ENCODE data around the gene C5orf15. TPM values are rescaled to one million over a fixed set of nuclear protein-coding genes. Genes with fewer than 3 reads are reported as not detected.
A peak's percentile ranks its signal among the peaks of the same experiment; 100 is the strongest.

Gene C5orf15
- total and polyA plus RNA-seq, 9 of the 15 experiments (the other 6 are each of a cell fraction or from before 2014, with no cell fraction given): 23.3 to 50.7 (median 35.5) TPM

DNA sequence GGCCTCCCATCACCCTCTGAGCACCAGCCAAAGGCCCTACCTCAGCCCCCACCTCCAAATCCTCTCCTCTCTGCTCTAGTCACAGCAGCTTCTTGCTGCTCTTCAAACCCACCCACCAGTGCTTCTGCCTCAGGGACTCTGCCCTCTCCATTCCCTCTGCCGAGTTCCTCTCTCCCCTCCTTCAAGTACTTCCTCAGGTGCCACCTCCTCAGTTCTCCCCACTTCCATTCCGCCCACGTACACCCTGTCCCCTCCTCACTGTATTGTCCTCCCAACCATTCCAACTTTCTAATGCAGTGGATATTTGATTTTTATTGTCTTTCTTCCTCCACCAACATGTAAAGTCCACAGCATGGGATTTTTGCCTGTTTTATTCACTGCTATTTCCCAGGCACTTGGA, 43.2 kb downstream of the C5orf15 start (continued):
- TF ChIP-seq, protein P1, sequence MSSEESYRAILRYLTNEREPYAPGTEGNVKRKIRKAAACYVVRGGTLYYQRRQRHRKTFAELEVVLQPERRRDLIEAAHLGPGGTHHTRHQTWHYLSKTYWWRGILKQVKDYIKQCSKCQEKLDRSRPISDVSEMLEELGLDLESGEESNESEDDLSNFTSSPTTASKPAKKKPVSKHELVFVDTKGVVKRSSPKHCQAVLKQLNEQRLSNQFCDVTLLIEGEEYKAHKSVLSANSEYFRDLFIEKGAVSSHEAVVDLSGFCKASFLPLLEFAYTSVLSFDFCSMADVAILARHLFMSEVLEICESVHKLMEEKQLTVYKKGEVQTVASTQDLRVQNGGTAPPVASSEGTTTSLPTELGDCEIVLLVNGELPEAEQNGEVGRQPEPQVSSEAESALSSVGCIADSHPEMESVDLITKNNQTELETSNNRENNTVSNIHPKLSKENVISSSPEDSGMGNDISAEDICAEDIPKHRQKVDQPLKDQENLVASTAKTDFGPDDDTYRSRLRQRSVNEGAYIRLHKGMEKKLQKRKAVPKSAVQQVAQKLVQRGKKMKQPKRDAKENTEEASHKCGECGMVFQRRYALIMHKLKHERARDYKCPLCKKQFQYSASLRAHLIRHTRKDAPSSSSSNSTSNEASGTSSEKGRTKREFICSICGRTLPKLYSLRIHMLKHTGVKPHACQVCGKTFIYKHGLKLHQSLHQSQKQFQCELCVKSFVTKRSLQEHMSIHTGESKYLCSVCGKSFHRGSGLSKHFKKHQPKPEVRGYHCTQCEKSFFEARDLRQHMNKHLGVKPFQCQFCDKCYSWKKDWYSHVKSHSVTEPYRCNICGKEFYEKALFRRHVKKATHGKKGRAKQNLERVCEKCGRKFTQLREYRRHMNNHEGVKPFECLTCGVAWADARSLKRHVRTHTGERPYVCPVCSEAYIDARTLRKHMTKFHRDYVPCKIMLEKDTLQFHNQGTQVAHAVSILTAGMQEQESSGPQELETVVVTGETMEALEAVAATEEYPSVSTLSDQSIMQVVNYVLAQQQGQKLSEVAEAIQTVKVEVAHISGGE (CRISPR knock-in tag; IDR thresholded peaks at IDR 0.05): no peak
- no peak for TF ChIP-seq RNF2 (IDR thresholded peaks at IDR 0.05)

- Histone ChIP-seq H3K4me1 (replicated peaks in 1 of 2; ENCODE audit: control insufficient read depth in 2 of 2, insufficient read depth in 2 of 2, low read length in 2 of 2) (peaks cover 7 to 11% of the 10 kb centered on the region in 2 experiments; a peak in 4 of 5 replicates), H3K27me3 (ENCODE audit: control insufficient read depth in 2 of 2, insufficient read depth in 2 of 2, low read length in 2 of 2) (no peaks in the 10 kb centered on the region), H3K4me2 (ENCODE audit: insufficient read depth, low read length) (peak overlapping the region; percentile 8; the same call in 1 of the 2 replicates), H4K20me1 (replicated peaks; ENCODE audit: control insufficient read depth, insufficient read depth, low read length) (no peaks in the 10 kb centered on the region), H3K4me3 (no peak overlapping the region), H3K27ac (ENCODE audit: extremely low read depth, low read depth, low read length) (no peak overlapping the region), H3K9me3 (replicated peaks; ENCODE audit: control insufficient read depth, insufficient read depth, low read depth, low read length) (no peaks in the 10 kb centered on the region), H3K9me1 (ENCODE audit: control insufficient read depth, insufficient read depth, low read length) (no peaks in the 10 kb centered on the region), H2AFZ (ENCODE audit: low read depth, low read length) (peak overlapping the region; percentile 66; the same call in 1 of the 2 replicates), H3K9ac (ENCODE audit: insufficient read depth in 1 of 2, low read depth in 2 of 2, low read length in 2 of 2) (peak overlapping the region in 1 of 2 experiments; percentile 49; a peak in 1 of 4 replicates), H3K79me2 (ENCODE audit: control insufficient read depth, insufficient read depth, low read length) (no peaks in the 10 kb centered on the region), H3K36me3 (ENCODE audit: control insufficient read depth, insufficient read depth, low read length) (no peaks in the 10 kb centered on the region)
- ChIA-PET CTCF (ENCODE audit: low intra/inter-chr PET ratio) (interaction anchor here (0.6 kb wide), 2 partner anchors 11 to 12 kb away, joined by 3 to 5 read pairs; no protein-coding TSS in a partner anchor), POLR2A (interaction anchor here (0.8 to 1.1 kb wide), 2 partner anchors 11 to 22 kb away, joined by 3 read pairs; no protein-coding TSS in a partner anchor)
- DNase-seq (ENCODE audit: extremely low read depth in 1 of 4, low spot score in 3 of 4) (no peak), ATAC-seq (no peak; the same call in 2 of the 3 replicates), FAIRE-seq (peak; percentile 40)
- intact Hi-C loops (cut with micrococcal nuclease): no loop called here
- no TSS peak for BruUV-seq (replicated peaks)
- in situ Hi-C loops (cut with MboI): no loop called here
- 26% methylated on average over 5 of the region's 5 CpGs for WGBS (ENCODE audit: insufficient coverage, low coverage, missing lambda C conversion rate)
- TF ChIP-seq USF1 (CRISPR knock-in tag; IDR thresholded peaks at IDR 0.05) (no peak), SLC30A9 (CRISPR knock-in tag; IDR thresholded peaks at IDR 0.05) (no peak), MAFF (IDR thresholded peaks at IDR 0.05; ENCODE audit: low read length) (no peak), ZNF384 (IDR thresholded peaks at IDR 0.05; ENCODE audit: low read depth, low read length) (no peak), MIER1 (IDR thresholded peaks at IDR 0.05; ENCODE audit: low read depth) (no peak), ZC3H4 (CRISPR knock-in tag; IDR thresholded peaks at IDR 0.05; ENCODE audit: borderline replicate concordance) (no peak), PTBP1 (IDR thresholded peaks at IDR 0.05; ENCODE audit: low read depth, low read length) (no peak)
- TF ChIP-seq, protein P2, sequence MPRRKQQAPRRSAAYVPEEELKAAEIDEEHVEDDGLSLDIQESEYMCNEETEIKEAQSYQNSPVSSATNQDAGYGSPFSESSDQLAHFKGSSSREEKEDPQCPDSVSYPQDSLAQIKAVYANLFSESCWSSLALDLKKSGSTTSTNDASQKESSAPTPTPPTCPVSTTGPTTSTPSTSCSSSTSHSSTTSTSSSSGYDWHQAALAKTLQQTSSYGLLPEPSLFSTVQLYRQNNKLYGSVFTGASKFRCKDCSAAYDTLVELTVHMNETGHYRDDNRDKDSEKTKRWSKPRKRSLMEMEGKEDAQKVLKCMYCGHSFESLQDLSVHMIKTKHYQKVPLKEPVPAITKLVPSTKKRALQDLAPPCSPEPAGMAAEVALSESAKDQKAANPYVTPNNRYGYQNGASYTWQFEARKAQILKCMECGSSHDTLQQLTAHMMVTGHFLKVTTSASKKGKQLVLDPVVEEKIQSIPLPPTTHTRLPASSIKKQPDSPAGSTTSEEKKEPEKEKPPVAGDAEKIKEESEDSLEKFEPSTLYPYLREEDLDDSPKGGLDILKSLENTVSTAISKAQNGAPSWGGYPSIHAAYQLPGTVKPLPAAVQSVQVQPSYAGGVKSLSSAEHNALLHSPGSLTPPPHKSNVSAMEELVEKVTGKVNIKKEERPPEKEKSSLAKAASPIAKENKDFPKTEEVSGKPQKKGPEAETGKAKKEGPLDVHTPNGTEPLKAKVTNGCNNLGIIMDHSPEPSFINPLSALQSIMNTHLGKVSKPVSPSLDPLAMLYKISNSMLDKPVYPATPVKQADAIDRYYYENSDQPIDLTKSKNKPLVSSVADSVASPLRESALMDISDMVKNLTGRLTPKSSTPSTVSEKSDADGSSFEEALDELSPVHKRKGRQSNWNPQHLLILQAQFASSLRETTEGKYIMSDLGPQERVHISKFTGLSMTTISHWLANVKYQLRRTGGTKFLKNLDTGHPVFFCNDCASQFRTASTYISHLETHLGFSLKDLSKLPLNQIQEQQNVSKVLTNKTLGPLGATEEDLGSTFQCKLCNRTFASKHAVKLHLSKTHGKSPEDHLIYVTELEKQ (CRISPR knock-in tag; IDR thresholded peaks at IDR 0.05): no peak
These were observed 44.1 kb downstream of the C5orf15 start for GRCh38 chr5:133924221-133924920.

Measured in K562 (cell line).